BE2C (cell line): Measurements from ENCODE around the gene AAMP.
A peak's percentile ranks its signal among the peaks of the same experiment; 100 is the strongest.

ENCODE experiments used
- DNase-seq: peaks from one replicate; pipeline ENCODE4 v3.0.0-alpha.2; 2020
- H3K27me3 ChIP-seq: fragments of 250-450 bp; sonication (Bioruptor Pico); 2 replicates; pipeline ENCODE4 v1.5.1; 2020; ENCODE audit warnings: mild to moderate bottlenecking
- H3K36me3 ChIP-seq: fragments of 250-450 bp; sonication (Bioruptor Pico); 2 replicates; pipeline ENCODE4 v1.5.1; 2020; ENCODE audit warnings: mild to moderate bottlenecking
- H3K4me1 ChIP-seq: fragments of 250-450 bp; sonication (Bioruptor Pico); 2 replicates; pipeline ENCODE4 v1.5.1; 2020
- H3K4me3 ChIP-seq: 2 replicates; pipeline ENCODE4 v1.5.1; 2011; ENCODE audit warnings: low read depth, low read length
- H3K9me3 ChIP-seq: fragments of 250-450 bp; sonication (Bioruptor Pico); 2 replicates; pipeline ENCODE4 v1.5.1; 2020
- CTCF ChIP-seq: IDR thresholded peaks from 2 replicates; pipeline ENCODE4 v1.5.1; 2012; ENCODE audit warnings: mild to moderate bottlenecking, low read depth, low read length

AAMP gene

GRCh38 chr2:218235017-218235416 lies 34.9 kb downstream of the AAMP start:
- no peak for TF ChIP-seq CTCF
- no peak for DNase-seq
- Histone ChIP-seq H3K9me3 (no peaks in the 10 kb centered on the region), H3K4me1 (no peaks in the 10 kb centered on the region), H3K27me3 (no peaks in the 10 kb centered on the region), H3K4me3 (no peak overlapping the region), H3K36me3 (peaks cover 81% of the 10 kb centered on the region)

- no peaks in the 10 kb centered on the region for H3K27me3 ChIP-seq
- H3K9me3 ChIP-seq: no peaks in the 10 kb centered on the region
- H3K36me3 ChIP-seq: peaks cover 76% of the 10 kb centered on the region
- H3K4me3 ChIP-seq: no peak overlapping the region
- TF ChIP-seq CTCF: no peak
- DNase-seq: no peak
- H3K4me1 ChIP-seq: no peaks in the 10 kb centered on the region
Measured at GRCh38 chr2:218234521-218234920, 35.4 kb downstream of the AAMP start.

GRCh38 chr2:218233543-218233942 lies 36.4 kb downstream of the AAMP start:
- peaks cover 75% of the 10 kb centered on the region for H3K36me3 ChIP-seq
- TF ChIP-seq CTCF: no peak
- no peak for DNase-seq
- H3K9me3 ChIP-seq: no peaks in the 10 kb centered on the region
- H3K27me3 ChIP-seq: no peaks in the 10 kb centered on the region
- no peaks in the 10 kb centered on the region for H3K4me1 ChIP-seq
- H3K4me3 ChIP-seq: no peak overlapping the region

- Histone ChIP-seq H3K36me3 (peaks cover 79% of the 10 kb centered on the region), H3K4me3 (no peak overlapping the region), H3K9me3 (no peaks in the 10 kb centered on the region), H3K4me1 (no peaks in the 10 kb centered on the region), H3K27me3 (no peaks in the 10 kb centered on the region)
- peak; percentile 44 for TF ChIP-seq CTCF
- DNase-seq: no peak
Measured at GRCh38 chr2:218230882-218231281, 39.1 kb downstream of the AAMP start.

GRCh38 chr2:218229851-218230250 lies 40.1 kb downstream of the AAMP start:
- H3K27me3 ChIP-seq: no peaks in the 10 kb centered on the region
- H3K36me3 ChIP-seq: peaks cover 75% of the 10 kb centered on the region
- TF ChIP-seq CTCF: no peak
- DNase-seq: no peak
- no peaks in the 10 kb centered on the region for H3K4me1 ChIP-seq
- no peak overlapping the region for H3K4me3 ChIP-seq
- no peaks in the 10 kb centered on the region for H3K9me3 ChIP-seq

GRCh38 chr2:218229239-218229638 lies 40.7 kb downstream of the AAMP start:
- Histone ChIP-seq H3K9me3 (no peaks in the 10 kb centered on the region), H3K4me3 (no peak overlapping the region), H3K36me3 (peaks cover 71% of the 10 kb centered on the region), H3K27me3 (no peaks in the 10 kb centered on the region), H3K4me1 (no peaks in the 10 kb centered on the region)
- no peak for TF ChIP-seq CTCF
- DNase-seq: no peak
